Right kidney (tissue), 1 donor: ENCODE results near the gene PIK3C2B.

Experiments
- DNase-seq: peaks from one replicate; pipeline ENCODE4 v3.0.0-alpha.2; 2016

The PIK3C2B gene

GRCh38 chr1:204478172-204478899 lies 16.3 kb downstream of the PIK3C2B start:
- peak; percentile 38 for DNase-seq

DNA sequence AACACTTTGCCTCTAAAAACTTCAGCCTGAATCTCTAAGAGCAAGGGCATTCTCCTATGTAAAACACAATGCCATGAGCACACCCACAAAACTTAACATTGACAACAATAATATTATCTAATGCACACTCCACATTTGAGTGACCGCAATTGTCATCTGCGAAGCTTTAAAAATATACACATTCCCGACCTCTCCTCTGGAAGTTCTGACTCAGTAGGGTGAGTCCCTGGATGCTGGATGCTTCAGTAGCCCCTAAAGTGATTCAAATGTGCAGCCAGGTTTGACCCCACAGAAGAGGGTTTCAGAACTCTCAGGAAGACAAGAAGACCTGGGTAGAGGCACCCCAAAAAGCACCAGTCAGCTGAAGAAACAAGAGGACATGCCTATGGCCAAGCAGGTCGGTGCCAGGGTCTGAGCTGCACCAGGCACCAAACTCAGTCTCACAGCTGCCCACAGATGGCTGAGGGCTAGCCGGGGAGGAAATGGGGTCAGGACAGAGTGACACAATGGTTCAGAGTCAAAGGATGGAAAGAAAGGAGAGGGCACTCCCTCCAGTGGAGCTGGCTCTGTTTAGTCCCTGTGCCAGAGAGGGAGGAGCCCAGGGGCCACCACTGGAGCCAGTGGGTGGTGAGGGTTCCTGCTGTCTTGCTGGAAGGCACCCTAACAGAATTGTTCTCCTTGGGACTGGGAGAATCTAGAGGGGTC lies 17.4 kb downstream of the PIK3C2B start:
- no peak for DNase-seq

- DNase-seq, result no peak
These were observed 18.0 kb downstream of the PIK3C2B start for GRCh38 chr1:204476563-204476962.

DNA sequence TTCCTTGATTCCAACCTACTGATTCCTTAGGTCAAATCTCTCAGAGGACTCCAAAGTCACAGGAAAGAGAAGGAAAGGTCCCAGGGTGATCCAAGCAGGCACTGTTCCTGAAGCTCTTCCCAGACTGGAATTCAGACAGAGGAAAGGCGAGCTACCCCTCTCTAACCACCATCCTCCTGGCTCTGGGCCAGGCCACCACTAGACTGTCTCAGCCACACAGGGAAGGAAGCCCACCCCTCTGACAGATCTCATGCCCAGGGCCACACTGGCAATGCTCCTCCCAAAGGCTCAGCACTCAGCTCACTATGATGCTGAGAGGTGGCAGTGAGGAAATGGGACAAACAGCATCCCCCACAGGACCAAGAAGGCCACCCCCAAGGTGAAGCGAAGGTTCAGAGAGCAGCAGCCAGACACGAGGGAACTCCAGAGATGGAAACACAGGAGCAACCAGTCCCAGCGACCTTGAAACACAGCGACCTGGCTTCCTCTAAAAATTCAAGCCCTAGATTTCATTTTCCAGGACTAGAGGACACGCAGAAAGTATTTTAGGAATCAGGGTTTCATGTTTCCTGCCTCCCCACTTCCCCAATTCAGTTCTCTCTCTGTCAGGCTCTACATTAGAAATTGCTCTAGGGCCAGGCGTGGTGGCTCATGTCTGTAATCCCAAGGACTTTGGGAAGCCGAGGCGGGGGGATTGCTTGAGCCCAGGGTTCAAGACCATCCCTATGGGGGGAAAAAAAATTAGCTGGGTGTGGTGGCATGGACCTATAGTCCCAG lies 18.8 kb downstream of the PIK3C2B start:
- no peak for DNase-seq

DNA sequence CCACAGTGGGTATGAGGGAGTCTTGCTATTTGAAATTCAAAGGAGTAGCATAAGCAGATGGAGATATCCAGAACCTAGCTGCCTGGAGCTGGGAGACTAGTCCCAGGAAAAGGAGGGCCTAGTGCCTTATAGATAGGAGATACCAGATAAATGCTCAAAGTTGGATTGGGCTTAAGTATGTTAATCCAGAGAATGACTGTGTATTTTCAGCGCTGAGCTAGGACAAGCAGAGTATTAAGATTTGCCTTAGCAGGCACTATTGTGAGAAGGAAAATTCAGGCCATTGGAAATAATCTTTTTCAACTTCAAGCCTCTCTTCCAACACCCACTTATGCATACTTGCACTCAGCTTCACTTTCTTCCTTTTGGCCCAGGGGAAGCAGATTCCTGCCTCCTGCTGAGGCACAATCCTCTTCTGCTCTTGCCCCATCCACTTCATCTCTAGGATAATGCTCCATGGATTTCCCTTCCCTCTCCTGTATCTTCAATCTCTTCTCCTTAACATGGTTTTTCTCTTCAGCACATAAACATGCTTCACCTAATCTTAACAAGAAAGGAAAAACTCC lies 21.1 kb downstream of the PIK3C2B start:
- no peak for DNase-seq

DNA sequence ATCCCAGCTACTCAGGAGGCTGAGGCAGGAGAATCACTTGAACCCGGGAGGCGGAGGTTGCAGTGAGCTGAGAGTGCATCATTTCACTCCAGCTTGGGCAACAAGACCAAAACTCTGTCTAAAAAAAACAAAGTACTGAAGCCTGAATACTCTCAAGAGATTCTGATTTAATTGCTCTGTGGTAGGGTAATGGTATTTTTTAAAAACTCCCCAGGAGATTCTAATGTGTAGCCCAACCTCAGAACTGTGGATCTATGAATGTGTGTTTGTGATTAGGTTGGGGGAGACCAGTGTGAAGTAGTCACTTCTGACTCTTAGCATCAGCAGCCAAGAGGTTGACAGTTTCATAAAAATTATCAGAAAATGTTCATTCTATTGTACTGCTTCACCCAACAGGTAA lies 21.9 kb downstream of the PIK3C2B start:
- no peak for DNase-seq

DNA sequence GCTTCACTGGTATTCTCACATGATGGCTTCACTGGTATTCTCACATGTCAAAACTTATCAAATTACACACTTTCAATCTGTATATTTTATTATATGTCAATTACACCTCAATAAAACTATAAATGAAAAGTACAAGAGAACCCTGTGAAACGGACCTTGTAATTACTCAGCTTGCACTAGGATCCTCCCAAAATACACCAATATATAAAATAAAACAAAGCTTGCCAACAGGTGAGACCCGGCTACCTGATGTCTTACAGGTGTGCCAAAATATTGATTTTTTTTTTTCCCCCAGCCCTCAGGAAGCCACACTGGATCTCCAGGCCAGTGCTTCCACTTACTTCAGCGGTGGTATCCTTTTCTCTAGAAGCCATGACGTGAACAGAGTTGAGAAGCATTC lies 22.9 kb downstream of the PIK3C2B start:
- DNase-seq, result no peak

DNA sequence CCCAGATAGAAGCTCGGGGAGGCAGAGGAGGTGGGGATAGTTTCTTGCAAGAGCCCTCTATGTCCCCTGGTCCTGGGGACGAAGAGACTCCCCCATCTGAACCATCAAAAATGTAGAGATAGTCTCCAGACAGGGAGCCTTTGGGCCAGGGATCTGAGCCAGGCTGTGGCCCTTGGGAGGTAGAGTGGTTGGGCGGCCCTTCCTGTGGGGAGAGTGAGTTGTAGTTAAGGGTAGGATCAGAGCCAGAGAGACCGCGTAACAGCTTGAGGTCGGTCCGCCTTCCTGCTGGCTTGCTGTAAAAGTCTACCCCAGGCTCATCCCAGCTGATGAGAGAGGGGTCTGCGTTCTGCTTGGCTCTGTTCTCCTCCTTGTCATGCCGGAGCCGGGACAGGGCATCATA lies 25.3 kb downstream of the PIK3C2B start:
- no peak for DNase-seq

- DNase-seq, result no peak
These were observed 25.8 kb downstream of the PIK3C2B start for GRCh38 chr1:204468766-204469302.

DNA sequence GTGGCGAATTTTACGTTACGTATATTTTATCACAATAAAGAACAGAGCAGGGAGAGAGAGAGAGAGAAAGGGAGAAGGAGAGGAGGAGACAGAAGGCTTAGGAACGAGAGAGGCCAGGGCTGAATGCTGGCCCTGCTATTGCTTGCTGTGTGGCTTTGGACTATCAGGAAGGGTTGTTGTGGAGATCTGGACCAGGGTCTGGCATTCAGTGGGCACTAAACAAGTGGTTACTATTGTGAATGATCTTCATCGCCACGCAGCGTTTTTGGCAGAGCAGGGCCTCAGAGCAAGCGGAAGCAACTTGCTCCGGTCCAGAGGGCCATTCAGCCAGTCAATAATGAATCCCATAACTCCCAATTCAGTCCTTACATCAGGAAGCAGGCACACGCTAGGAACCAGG lies 26.4 kb downstream of the PIK3C2B start:
- DNase-seq, result no peak

GRCh38 chr1:204466416-204467405 lies 27.9 kb downstream of the PIK3C2B start:
- no peak for DNase-seq

- DNase-seq, result no peak
These were observed 28.8 kb downstream of the PIK3C2B start for GRCh38 chr1:204465546-204466415.

DNA sequence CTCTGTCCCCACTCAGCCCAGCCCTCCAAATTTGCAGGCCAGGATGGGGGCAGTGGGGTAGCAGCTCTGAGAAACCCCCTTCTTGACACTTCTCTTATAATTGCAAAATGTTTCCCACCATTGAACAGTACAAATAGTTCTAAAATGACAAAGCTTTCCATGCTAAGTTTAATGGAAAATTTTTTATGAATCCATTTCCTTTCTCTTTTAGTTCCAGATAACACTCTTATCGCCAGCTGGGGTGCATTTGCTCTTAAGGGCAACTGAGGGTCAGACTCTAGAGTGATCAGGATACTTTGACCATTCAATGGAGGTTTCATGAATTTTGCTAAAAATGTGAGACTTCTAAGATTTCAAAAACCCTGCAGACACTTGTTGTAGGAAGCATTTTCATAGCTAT lies 29.9 kb downstream of the PIK3C2B start:
- DNase-seq, result no peak

- DNase-seq, result no peak
These were observed 30.4 kb downstream of the PIK3C2B start for GRCh38 chr1:204464187-204464631.

GRCh38 chr1:204463125-204464060 lies 31.2 kb downstream of the PIK3C2B start:
- no peak for DNase-seq

- DNase-seq, result no peak
These were observed 32.4 kb downstream of the PIK3C2B start for GRCh38 chr1:204462229-204462561.

- DNase-seq, result no peak
These were observed 33.0 kb downstream of the PIK3C2B start for GRCh38 chr1:204461331-204462228.

- no peak for DNase-seq
These were observed 34.3 kb downstream of the PIK3C2B start for GRCh38 chr1:204460346-204460745.
